ENCODE measurements around the gene AGTRAP. TPM values are rescaled to one million over a fixed set of nuclear protein-coding genes. Genes with fewer than 3 reads are reported as not detected.

AGTRAP gene
- total RNA-seq, 1 experiment from 2014 or later, result 57.0 TPM

DNA sequence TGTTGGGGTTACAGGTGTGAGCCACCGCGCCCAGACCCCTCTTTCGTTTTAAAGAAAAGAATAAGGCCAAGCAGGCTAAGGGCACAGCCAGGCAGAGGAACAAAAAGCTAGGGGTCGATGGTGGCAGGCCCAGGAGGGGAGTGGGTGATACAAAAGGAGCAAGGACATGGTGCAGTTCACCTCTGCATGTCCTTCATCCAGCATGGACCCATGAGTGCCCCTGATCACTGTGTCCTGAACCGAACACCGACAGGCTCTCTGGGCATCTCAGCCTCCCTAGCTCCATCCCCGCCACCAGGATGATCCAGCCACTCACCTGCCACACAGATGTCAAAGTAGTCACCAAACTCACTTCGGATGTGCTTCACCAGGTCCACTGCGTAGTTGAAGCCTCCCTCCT lies 64.0 kb downstream of the AGTRAP start:
- H3K4me3 ChIP-seq (ENCODE audit: low read depth in 2 of 2, low read length in 2 of 2), result no peak overlapping the region
- no peak for TF ChIP-seq TCF7L2 (IDR thresholded peaks at IDR 0.05; ENCODE audit: low read depth, low read length)
- TF ChIP-seq, protein P1, sequence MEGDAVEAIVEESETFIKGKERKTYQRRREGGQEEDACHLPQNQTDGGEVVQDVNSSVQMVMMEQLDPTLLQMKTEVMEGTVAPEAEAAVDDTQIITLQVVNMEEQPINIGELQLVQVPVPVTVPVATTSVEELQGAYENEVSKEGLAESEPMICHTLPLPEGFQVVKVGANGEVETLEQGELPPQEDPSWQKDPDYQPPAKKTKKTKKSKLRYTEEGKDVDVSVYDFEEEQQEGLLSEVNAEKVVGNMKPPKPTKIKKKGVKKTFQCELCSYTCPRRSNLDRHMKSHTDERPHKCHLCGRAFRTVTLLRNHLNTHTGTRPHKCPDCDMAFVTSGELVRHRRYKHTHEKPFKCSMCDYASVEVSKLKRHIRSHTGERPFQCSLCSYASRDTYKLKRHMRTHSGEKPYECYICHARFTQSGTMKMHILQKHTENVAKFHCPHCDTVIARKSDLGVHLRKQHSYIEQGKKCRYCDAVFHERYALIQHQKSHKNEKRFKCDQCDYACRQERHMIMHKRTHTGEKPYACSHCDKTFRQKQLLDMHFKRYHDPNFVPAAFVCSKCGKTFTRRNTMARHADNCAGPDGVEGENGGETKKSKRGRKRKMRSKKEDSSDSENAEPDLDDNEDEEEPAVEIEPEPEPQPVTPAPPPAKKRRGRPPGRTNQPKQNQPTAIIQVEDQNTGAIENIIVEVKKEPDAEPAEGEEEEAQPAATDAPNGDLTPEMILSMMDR (IDR thresholded peaks at IDR 0.05), result no peak
- TF ChIP-seq, protein P2, sequence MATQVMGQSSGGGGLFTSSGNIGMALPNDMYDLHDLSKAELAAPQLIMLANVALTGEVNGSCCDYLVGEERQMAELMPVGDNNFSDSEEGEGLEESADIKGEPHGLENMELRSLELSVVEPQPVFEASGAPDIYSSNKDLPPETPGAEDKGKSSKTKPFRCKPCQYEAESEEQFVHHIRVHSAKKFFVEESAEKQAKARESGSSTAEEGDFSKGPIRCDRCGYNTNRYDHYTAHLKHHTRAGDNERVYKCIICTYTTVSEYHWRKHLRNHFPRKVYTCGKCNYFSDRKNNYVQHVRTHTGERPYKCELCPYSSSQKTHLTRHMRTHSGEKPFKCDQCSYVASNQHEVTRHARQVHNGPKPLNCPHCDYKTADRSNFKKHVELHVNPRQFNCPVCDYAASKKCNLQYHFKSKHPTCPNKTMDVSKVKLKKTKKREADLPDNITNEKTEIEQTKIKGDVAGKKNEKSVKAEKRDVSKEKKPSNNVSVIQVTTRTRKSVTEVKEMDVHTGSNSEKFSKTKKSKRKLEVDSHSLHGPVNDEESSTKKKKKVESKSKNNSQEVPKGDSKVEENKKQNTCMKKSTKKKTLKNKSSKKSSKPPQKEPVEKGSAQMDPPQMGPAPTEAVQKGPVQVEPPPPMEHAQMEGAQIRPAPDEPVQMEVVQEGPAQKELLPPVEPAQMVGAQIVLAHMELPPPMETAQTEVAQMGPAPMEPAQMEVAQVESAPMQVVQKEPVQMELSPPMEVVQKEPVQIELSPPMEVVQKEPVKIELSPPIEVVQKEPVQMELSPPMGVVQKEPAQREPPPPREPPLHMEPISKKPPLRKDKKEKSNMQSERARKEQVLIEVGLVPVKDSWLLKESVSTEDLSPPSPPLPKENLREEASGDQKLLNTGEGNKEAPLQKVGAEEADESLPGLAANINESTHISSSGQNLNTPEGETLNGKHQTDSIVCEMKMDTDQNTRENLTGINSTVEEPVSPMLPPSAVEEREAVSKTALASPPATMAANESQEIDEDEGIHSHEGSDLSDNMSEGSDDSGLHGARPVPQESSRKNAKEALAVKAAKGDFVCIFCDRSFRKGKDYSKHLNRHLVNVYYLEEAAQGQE (IDR thresholded peaks at IDR 0.05; ENCODE audit: insufficient read depth in 1 of 2, low read depth in 2 of 2, low read length in 1 of 2), result no peak
- no peak for TF ChIP-seq POLR2AphosphoS5 (IDR thresholded peaks at IDR 0.05; ENCODE audit: low read depth, low read length)
- no peak for TF ChIP-seq SIN3A (IDR thresholded peaks at IDR 0.05; ENCODE audit: borderline replicate concordance, insufficient read depth, low read depth, low read length)
- DNase-seq (ENCODE audit: low read depth, low spot score) (no peak), ATAC-seq (no peak)
- peaks cover 26% of the 10 kb centered on the region for H3K4me1 ChIP-seq (ENCODE audit: control insufficient read depth, insufficient read depth, low read length)
- CTCF ChIA-PET, result no interaction called here
- POLR2A ChIA-PET, result no interaction called here
- H3K27ac ChIP-seq (ENCODE audit: low read length), result no peak overlapping the region
- H3K27me3 ChIP-seq (ENCODE audit: control insufficient read depth, insufficient read depth, low read length), result no peaks in the 10 kb centered on the region
- in situ Hi-C loops (cut with HindIII; ENCODE audit: low pct_unique_long_range_greater_than_20kb, low sequenced_read_pairs) (no loop called here), intact Hi-C loops (cut with micrococcal nuclease; ENCODE audit: unreplicated experiment) (no loop called here)
- BruUV-seq (replicated peaks), result no TSS peak
- no peaks in the 10 kb centered on the region for H3K9me3 ChIP-seq (ENCODE audit: control insufficient read depth, insufficient read depth, low read depth, low read length)
- no peaks in the 10 kb centered on the region; the same call in 1 of the 2 replicates for H3K36me3 ChIP-seq (ENCODE audit: control insufficient read depth, insufficient read depth, low read length)

DNA sequence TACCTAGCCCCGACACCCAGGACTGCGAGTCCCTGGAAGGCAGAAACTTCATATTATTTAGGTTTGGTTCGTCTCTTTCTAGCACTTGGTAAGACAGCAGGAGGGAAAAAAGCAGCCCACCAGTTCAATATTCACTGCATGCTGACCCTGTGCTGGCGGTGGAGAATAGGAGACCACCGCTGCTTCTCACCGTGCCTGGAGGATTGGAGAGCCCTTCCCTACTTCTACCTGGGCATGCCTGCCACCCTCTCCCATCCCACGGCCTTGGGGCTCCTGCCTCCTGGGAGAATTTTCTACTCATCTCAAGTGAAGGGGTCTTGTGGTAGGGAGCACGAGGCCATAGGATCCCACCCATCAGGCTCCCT lies 64.4 kb downstream of the AGTRAP start:
- ChIA-PET CTCF (no interaction called here), POLR2A (no interaction called here)
- Histone ChIP-seq H3K36me3 (ENCODE audit: control insufficient read depth, insufficient read depth, low read length) (no peaks in the 10 kb centered on the region; the same call in 1 of the 2 replicates), H3K9me3 (ENCODE audit: control insufficient read depth, insufficient read depth, low read depth, low read length) (no peaks in the 10 kb centered on the region), H3K27me3 (ENCODE audit: control insufficient read depth, insufficient read depth, low read length) (no peaks in the 10 kb centered on the region), H3K4me3 (ENCODE audit: low read depth in 2 of 2, low read length in 2 of 2) (no peak overlapping the region), H3K4me1 (ENCODE audit: control insufficient read depth, insufficient read depth, low read length) (peaks cover 26% of the 10 kb centered on the region), H3K27ac (ENCODE audit: low read length) (no peak overlapping the region)
- in situ Hi-C loops (cut with HindIII; ENCODE audit: low pct_unique_long_range_greater_than_20kb, low sequenced_read_pairs), result no loop called here
- BruUV-seq (replicated peaks), result no TSS peak
- no peak for TF ChIP-seq SIN3A (IDR thresholded peaks at IDR 0.05; ENCODE audit: borderline replicate concordance, insufficient read depth, low read depth, low read length)
- TF ChIP-seq, protein P1 (IDR thresholded peaks at IDR 0.05), result no peak
- TF ChIP-seq POLR2AphosphoS5 (IDR thresholded peaks at IDR 0.05; ENCODE audit: low read depth, low read length), result no peak
- TF ChIP-seq, protein P2 (IDR thresholded peaks at IDR 0.05; ENCODE audit: insufficient read depth in 1 of 2, low read depth in 2 of 2, low read length in 1 of 2), result no peak
- TF ChIP-seq TCF7L2 (IDR thresholded peaks at IDR 0.05; ENCODE audit: low read depth, low read length), result no peak
- no peak for ATAC-seq
- intact Hi-C loops (cut with micrococcal nuclease; ENCODE audit: unreplicated experiment), result no loop called here
- DNase-seq (ENCODE audit: low read depth, low spot score), result no peak

Other genes with a start within 250 kb of the AGTRAP start
- gene FBXO2, start 81.7 kb upstream of the AGTRAP start, total RNA-seq (2021; ENCODE audit: unreplicated experiment), result 131 TPM
- 70.8 TPM for gene FBXO44, start 81.3 kb upstream of the AGTRAP start, total RNA-seq (2021; ENCODE audit: unreplicated experiment)
- 37.5 TPM for gene FBXO6, start 71.9 kb upstream of the AGTRAP start, total RNA-seq (2021; ENCODE audit: unreplicated experiment)
- gene MAD2L2, start 55.0 kb upstream of the AGTRAP start, total RNA-seq (2021; ENCODE audit: unreplicated experiment), result 84.8 TPM
- gene DRAXIN, start 44.4 kb upstream of the AGTRAP start, total RNA-seq (2021; ENCODE audit: unreplicated experiment), result 0.13 TPM
- gene C1orf167, start 26.1 kb downstream of the AGTRAP start, total RNA-seq (2021; ENCODE audit: unreplicated experiment), result not detected
- 37.4 TPM for gene MTHFR, start 69.8 kb downstream of the AGTRAP start, total RNA-seq (2021; ENCODE audit: unreplicated experiment)
- gene CLCN6, start 70.1 kb downstream of the AGTRAP start, total RNA-seq (2021; ENCODE audit: unreplicated experiment), result 23.6 TPM
- gene NPPA, start 111.6 kb downstream of the AGTRAP start, total RNA-seq (2021; ENCODE audit: unreplicated experiment), result not detected
- not detected for gene NPPB, start 122.8 kb downstream of the AGTRAP start, total RNA-seq (2021; ENCODE audit: unreplicated experiment)
- gene KIAA2013, start 190.3 kb downstream of the AGTRAP start, total RNA-seq (2021; ENCODE audit: unreplicated experiment), result 72.4 TPM
- 156 TPM for gene PLOD1, start 198.6 kb downstream of the AGTRAP start, total RNA-seq (2021; ENCODE audit: unreplicated experiment)
- gene MFN2, start 244.3 kb downstream of the AGTRAP start, total RNA-seq (2021; ENCODE audit: unreplicated experiment), result 104 TPM

Measured in Panc1 (cell line).